Activated CD8-positive, alpha-beta memory T cell treated with anti-CD3 and anti-CD28 coated beads, Interleukin-2, amount 50 U/mL, for 1 hour (primary cell): ENCODE results near the gene LRMDA.

ENCODE experiments used
- DNase-seq: peaks from one replicate; pipeline ENCODE4 v3.0.0-alpha.2; 2020; ENCODE audit errors: extremely low read depth

Gene LRMDA

GRCh38 chr10:76086170-76086760, 654.8 kb downstream of the LRMDA start:
- DNase-seq = no peak

- no peak for DNase-seq
Measured at GRCh38 chr10:76086761-76087639, 655.6 kb downstream of the LRMDA start.

GRCh38 chr10:76088008-76088407, 656.6 kb downstream of the LRMDA start:
- no peak for DNase-seq

- no peak for DNase-seq
Measured at GRCh38 chr10:76088980-76089379, 657.6 kb downstream of the LRMDA start.

- DNase-seq = no peak
Measured at GRCh38 chr10:76089556-76090180, 658.2 kb downstream of the LRMDA start.

GRCh38 chr10:76091926-76092325, 660.5 kb downstream of the LRMDA start:
- DNase-seq = no peak

- DNase-seq = no peak
Measured at GRCh38 chr10:76106611-76107010, 675.2 kb downstream of the LRMDA start.

GRCh38 chr10:76108563-76109359, 677.3 kb downstream of the LRMDA start:
- no peak for DNase-seq

GRCh38 chr10:76111404-76111803, 680.0 kb downstream of the LRMDA start:
- DNase-seq = no peak

GRCh38 chr10:76111986-76112825, 680.8 kb downstream of the LRMDA start:
- DNase-seq = no peak

- DNase-seq = no peak
Measured at GRCh38 chr10:76112826-76113150, 681.4 kb downstream of the LRMDA start.

GRCh38 chr10:76113952-76114351, 682.5 kb downstream of the LRMDA start:
- no peak for DNase-seq

- no peak for DNase-seq
Measured at GRCh38 chr10:76114581-76115001, 683.2 kb downstream of the LRMDA start.

GRCh38 chr10:76115131-76115470, 683.7 kb downstream of the LRMDA start:
- DNase-seq = no peak

GRCh38 chr10:76115471-76116155, 684.2 kb downstream of the LRMDA start:
- DNase-seq = no peak

GRCh38 chr10:76116523-76116922, 685.1 kb downstream of the LRMDA start:
- no peak for DNase-seq

- DNase-seq = no peak
Measured at GRCh38 chr10:76117949-76118348, 686.5 kb downstream of the LRMDA start.

GRCh38 chr10:76119036-76119435, 687.6 kb downstream of the LRMDA start:
- DNase-seq = no peak

- DNase-seq = no peak
Measured at GRCh38 chr10:76119515-76119914, 688.1 kb downstream of the LRMDA start.

- no peak for DNase-seq
Measured at GRCh38 chr10:76122056-76122455, 690.6 kb downstream of the LRMDA start.

- DNase-seq = no peak
Measured at GRCh38 chr10:76124280-76124679, 692.9 kb downstream of the LRMDA start.
